ENCODE results near the gene ARID5B.
"Not testable (repeated sequence)": the region's sequence is repeated elsewhere in the genome, so short reads cannot be mapped to it uniquely, and the experiment has no call there.

Gene ARID5B

DNA sequence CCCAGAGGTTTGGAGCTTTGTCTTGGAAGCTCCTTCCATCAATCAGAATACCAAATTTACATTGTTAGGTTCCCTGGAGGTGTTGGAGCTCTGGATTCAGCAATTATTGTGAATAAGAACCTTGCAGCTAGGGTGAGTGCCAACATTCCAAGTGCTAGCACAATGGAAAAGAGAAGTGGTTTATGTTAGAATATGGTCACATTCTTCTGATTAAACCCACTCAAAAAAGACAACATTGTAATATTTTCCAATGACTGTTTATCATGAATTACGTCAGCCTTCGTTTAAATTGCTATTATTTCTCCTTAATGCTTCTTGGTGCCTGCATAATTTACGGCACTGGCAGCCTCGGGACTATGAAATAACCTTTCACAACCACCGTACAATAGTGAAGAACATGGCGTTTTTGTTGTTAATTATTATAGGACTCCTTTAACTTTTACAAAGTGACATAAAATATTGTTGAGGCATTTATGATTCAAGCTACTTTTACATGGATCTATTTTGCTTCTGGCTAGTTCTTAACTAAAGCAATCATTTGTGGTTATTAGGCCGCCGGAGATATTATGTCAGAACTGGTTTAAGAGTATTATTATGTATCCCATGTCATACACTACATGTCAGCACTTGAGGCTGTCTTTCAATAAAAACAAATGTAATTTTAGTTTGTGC lies 117.7 kb downstream of the ARID5B start:
- DNase-seq = no peak

DNA sequence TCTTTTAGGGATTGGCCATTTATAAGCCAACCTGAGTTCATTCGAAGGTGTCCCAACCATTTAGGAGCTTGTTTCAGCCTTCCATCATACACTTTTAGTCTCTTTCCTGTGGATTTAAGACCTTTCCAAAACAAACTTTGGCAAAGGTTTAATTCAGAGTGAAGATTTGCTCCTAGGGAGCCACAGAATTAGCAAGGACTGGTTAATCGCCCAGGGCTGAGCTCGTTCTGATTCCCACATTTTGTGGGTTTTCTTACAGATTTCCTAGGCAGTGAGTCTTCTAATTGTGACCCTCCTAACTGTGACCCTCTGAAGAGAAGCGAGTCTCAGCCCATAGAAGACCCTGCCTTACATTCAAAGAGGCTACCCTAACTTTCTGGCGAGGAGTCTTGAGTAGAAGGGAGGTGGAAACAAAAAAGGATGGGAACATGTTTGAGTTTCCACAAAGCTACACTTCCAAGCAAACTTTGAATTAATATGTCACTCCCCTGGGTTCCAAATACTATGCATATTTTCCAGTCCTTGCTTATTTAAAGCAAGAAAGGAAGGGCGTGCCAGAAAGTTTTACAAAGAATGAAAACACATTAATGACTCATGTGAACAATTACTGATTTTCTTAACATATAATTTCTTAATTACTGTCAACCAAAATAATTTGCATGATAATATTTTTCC lies 118.3 kb downstream of the ARID5B start:
- DNase-seq = no peak

GRCh38 chr10:62021128-62021665 lies 119.7 kb downstream of the ARID5B start:
- no peak for DNase-seq

DNA sequence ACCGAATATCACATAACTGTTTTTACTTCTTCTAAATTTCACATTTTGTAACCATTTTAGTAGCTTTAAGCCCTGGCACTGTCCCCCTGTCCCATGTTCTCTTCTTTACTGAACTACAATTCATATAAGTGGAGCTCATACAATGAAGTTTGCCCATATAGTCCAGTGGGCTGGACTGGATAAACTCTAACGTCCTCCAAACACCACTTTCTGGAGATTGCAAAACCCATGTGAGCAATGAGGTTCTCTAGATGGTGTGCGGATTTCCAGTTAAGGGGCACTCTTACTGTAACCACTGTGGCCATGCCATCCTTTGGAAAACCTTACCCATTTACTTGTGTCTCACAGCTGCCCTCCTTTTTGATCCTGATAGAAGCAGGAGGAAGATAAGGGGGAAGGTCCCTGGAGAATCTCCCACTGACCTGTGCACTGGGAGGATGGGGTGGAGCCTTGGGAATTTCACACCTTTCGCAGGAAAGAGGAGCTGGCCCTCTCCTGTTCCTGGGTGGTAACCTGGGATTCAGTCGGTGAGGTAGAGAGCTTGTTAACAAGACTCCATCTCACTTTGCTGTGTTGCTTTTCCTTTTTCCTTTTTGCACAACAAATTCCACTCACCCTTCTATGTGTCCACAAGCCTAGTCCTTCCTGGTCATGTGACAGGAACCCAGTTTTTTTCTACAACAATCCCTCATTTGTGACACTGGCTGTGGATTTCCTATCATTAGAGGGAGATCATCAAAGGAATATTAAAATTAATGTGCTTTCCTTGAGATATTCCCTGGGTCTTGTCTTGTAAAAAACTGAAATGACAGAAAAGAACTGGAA lies 120.7 kb downstream of the ARID5B start:
- DNase-seq = no peak

GRCh38 chr10:62022830-62023229 lies 121.3 kb downstream of the ARID5B start:
- no peak for DNase-seq

DNA sequence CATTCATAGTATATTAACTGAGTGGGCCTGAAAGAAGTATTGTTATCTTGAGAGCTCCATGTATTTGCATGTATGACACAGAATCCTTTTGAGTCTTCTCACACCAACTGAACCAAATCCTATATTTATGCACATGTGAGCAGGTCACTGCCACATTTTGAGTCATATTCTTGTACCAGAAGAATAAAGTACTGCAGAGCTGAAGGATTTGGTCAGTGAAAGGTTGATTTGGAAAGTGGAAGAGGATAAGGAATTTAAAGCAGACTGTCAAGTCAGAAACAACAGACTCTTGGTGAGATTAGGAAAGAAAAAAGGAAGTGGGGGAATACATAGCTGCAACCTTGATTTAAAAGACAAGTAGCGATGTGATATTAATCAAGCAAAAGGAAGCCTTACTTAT lies 121.8 kb downstream of the ARID5B start:
- DNase-seq = no peak

DNA sequence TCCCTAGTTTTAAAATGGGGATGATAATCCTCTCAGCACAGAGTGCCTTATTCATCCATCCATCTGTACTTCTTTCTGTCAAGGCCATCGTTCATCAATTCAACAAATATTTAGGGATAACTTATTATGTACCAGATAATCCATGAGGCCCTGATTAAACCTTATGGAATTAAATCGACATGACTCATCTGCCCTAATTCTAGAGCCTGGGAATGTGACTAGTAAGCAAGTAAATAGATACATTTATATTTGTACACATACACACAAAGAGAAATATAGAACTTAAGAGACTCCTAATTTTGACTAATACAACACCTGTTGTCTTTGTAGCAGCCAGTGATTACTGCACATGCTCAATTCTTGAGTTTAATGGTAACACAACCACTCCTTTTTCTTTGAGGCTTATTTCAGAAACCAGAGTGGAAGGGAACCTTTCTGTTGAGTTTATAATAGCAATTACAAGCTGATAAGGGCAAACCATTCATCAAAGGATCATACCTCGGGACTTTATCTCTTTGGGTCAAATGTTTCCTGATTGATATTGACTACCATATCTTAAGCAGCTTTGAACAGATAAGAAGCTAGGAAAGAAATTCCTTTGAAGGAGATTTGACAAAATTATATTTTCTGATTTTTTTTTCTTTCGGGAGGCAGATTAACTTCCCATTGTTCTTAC lies 122.7 kb downstream of the ARID5B start:
- no peak for DNase-seq

- DNase-seq = no peak
Observed at GRCh38 chr10:62025134-62025794, 123.8 kb downstream of the ARID5B start.

DNA sequence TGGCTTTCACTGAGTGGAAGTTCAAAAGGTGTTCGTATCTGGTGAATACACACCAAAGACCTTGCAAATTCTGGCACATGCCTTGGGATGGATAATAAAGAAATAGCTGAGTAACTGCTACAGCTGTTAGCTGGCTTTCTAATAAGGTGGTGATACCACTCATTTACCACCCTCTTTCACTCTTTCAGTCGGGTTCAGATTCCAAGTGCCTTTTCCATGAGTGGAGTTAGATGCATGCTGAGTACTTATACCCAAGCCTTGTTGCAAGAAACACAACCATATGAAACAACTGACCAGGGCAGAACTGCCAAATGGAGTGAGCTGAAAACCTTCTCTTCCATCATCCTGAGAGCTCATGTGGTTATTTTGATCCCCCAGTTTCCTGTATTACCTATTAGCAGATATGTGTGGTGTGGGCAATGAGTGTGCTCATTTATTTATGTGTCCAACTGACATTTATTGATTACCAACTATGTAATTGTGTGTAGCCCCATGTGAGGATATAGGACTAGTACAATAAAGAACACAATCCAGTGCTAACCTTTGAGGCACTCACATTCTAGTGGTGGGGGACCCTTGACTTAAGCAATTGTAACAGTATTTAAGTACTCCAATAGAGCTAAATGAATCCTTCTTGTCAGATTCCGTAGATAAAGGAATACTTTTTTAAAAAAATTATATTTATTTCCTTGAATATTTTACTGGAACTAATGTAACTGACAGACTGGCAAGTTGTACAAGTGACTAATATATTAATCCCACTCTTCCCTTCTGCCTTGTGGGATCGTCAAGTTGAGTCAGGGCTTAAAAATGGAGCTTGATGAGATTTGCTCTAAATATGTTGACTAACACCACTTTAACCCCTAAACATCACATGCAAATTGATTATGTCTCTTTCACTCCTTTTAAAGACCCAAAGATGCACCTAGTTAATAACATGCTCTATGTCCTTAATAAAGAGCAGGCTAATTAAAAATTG lies 124.7 kb downstream of the ARID5B start:
- no peak for DNase-seq

GRCh38 chr10:62027841-62028501 lies 126.5 kb downstream of the ARID5B start:
- DNase-seq = no peak

DNA sequence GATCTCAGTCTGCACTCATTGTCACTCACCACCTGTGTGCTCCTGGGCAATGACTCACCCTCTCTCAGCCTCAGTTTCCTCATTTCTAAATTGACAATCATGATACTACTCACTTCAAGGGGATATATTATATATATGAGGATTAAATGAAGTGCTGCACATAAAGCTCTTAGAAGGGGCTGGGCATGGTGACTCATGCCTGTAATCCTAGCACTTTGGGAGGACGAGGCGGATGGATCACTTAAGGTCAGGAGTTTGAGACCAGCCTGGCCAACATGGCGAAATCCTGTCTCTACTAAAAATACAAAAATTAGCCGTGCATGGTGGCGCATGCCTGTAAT lies 127.0 kb downstream of the ARID5B start:
- DNase-seq = not testable (repeated sequence)

DNA sequence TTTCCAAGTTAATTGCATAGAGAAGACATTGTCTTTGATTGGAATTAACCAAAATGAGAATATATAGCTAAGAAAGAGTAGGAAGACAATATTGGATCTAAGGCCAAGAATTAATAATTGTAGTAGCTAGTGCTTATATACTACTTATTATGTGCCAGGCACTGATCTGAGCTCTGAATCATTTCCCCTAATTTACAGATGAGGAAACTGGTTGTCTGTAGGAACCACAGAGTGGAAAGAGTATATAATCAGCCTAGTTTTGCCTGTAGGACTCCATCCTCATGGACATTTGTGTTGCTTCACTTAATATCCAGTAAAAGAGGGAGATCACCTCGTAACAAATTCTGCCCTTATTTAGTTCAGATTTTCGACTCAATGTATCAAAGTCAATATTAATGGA lies 127.9 kb downstream of the ARID5B start:
- DNase-seq = no peak

- DNase-seq = no peak
Observed at GRCh38 chr10:62031507-62031906, 130.0 kb downstream of the ARID5B start.

DNA sequence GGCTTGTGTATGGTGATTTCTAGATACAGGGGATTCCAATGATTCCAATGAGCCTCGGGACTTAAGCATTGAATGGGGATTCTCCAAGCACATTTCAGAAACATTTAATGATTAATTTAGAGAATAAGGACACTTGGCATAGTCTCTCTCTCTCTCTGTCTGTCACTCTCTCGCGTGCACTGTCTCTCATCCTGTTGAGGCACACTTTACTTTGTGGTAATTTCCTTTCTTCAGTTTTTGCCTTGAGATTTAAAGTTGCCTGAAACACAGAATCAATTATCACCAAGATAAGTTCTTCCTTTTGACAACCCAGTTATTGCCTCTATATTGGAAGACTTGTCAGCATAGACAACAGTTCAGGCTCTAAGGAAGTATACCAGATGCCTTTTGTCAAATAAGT lies 131.6 kb downstream of the ARID5B start:
- DNase-seq = no peak

DNA sequence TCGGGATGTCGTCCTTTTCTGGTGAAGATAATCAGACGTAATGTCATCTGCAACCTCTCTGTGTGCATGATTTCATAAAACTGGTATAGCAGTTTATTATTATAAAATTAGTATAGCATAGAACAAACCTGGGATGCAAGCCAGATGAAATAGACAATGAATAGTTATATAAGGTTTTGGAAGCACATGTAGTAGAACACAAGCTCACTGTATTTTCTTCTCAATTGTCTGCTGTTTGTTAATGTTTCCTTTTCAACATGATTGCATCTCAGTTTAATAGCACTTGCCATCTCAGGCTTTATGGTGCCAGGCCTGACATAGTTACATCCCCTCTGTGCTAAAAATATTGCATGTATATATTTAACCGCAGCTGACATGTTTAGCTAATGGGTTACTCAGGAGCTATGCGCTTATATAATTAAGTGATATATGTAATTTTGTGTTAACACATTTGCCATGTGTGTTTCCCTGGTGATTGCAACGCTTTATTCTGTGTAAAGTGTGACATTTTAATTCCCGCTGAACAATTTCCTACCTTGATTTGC lies 132.7 kb downstream of the ARID5B start:
- no peak for DNase-seq

DNA sequence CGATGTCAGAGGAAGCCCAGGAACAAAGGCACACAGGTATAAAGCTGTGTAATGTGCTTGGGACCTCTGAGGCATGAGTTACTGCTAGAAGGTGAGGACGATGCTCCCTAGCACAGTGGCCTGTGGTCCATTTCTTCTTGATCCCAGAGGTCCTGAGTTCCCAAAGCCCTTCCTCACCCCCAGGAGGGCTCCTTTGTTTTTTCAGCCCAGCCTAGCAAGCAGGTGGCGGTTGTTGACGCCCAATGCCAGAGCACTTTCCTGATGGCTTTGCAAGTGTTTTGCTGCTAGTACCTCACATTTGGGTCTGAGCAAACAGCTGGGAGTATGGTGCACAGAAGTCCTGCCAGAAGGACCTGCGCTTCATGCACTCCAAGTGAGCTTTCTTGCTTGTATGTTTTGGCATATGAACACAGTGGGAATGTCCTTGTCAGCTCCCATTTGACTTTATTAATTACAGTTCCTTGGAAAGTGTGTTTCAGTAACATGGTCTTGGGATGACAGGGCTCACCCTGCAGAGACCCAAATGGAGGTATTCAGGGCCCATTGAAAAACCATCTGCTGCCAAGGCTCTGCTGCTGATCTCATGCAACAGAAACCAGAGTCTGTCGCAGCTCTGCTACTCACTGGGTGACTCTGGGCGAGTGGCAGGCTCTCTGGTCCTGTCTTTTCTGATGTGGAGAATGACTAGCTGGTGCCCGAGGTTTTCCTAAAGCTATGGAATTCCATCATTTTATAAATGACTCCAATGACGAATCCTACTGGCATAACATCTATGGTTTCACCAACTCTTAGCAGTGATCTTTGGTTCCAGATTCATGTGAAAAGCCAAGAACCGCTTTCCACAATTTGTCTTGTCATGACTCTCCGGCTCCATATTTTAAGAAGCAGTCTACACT lies 134.9 kb downstream of the ARID5B start:
- no peak for DNase-seq

GRCh38 chr10:62037166-62037831 lies 135.8 kb downstream of the ARID5B start:
- DNase-seq = no peak

- DNase-seq = no peak
Observed at GRCh38 chr10:62037890-62038608, 136.6 kb downstream of the ARID5B start.
